Prostate gland (tissue), 2 donors: Measurements from ENCODE around the gene MRPS24. TPM values are rescaled to one million over a fixed set of nuclear protein-coding genes. Genes with fewer than 3 reads are reported as not detected.

ENCODE experiments used
- DNase-seq: peaks from one replicate; pipeline ENCODE4 v3.0.0-alpha.2; 2019; ENCODE audit warnings: low spot score
- H3K27ac ChIP-seq, 2 donors: fragments of 200-600 bp; sonication (generic); 2 replicates each; pipeline ENCODE4 v1.5.1; 2017 to 2019
- H3K27me3 ChIP-seq: fragments of 200-600 bp; sonication (generic); replicated peaks from 2 replicates; pipeline ENCODE4 v1.5.1; 2019; ENCODE audit not compliant: insufficient read depth
- H3K36me3 ChIP-seq, 2 donors: fragments of 200-600 bp; sonication (generic); 1 replicate in 1 of 2; 2 replicates in 1 of 2; pipeline versions ENCODE4 v1.5.1 to v1.8.1; 2017 to 2019
- H3K4me1 ChIP-seq: fragments of 200-600 bp; sonication (generic); replicated peaks from 2 replicates; pipeline ENCODE4 v1.5.1; 2019
- H3K4me3 ChIP-seq, 2 donors: fragments of 200-600 bp; sonication (generic); 2 replicates each; pipeline ENCODE4 v1.5.1; 2017 to 2019
- H3K9me3 ChIP-seq: fragments of 200-600 bp; sonication (generic); 2 replicates; pipeline ENCODE4 v1.5.1; 2017
- CTCF ChIP-seq, 4 experiments: fragments of 200-600 bp in 2 of 4; fragments of 450-650 bp in 2 of 4; sonication (generic) in 2 of 4; IDR thresholded peaks; 1 replicate in 3 of 4; 2 replicates in 1 of 4; pipeline ENCODE4 v1.5.1; 2016 to 2019; ENCODE audit warnings: antibody characterized with exemption in 4 of 4, mild to moderate bottlenecking in 2 of 4, moderate library complexity in 2 of 4
- POLR2A ChIP-seq: fragments of 450-650 bp; IDR thresholded peaks from one replicate; pipeline ENCODE4 v1.6.1; 2016; ENCODE audit warnings: antibody characterized with exemption, mild to moderate bottlenecking
- POLR2AphosphoS5 ChIP-seq: sonication (generic); formaldehyde crosslinking; IDR thresholded peaks from one replicate; pipeline ENCODE4 v1.6.1; 2017; ENCODE audit warnings: antibody characterized with exemption
- WGBS: methylation state at CpG from one replicate; pipeline ENCODE4 v1.1.5; 2018; 5-methylcytosine and 5-hydroxymethylcytosine counted together
- intact Hi-C: fragments of 100-400 bp; cut with DNase I; formaldehyde crosslinking; loops from one replicate; pipeline ENCODE4 v1.14.2; 2022
- total RNA-seq, 2 donors: library from RNA; depleted of rRNA; stranded (reverse); fragments of >200 nt; gene quantifications; one replicate each; pipeline ENCODE4 v1.1.0, GENCODE V29; 2016

MRPS24 gene
- total RNA-seq, 2 donors from 2014 or later = 92.7 to 131 TPM

DNA sequence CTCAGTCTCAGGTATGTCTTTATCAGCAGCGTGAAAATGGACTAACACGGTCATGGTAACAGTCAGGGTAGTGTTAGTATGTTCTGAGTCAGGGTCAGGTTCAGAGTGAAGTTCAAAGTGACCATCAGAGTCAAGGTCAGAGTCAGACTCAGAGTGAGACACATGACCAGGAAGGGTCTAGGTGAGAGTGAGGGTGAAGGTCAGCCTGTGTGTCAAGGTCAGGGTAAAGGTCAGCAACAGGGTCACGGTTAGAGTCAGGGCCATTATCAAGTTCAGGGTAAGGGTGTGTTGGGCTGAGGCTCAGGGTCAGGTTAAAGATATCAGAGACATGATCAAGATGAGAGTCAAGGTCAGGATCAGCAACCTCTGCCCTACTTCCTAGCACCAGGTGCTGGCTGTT, 4.0 kb downstream of the MRPS24 start:
- H3K4me3 ChIP-seq = no peak overlapping the region
- WGBS = 95% methylated on average over 3 of the region's 3 CpGs

GRCh38 chr7:43864126-43864525, 5.2 kb downstream of the MRPS24 start:
- Histone ChIP-seq H3K27ac (no peak overlapping the region), H3K27me3 (no peaks in the 10 kb centered on the region), H3K4me3 (no peak overlapping the region), H3K36me3 (no peaks in the 10 kb centered on the region), H3K9me3 (no peaks in the 10 kb centered on the region), H3K4me1 (no peaks in the 10 kb centered on the region)
- intact Hi-C loops = no loop called here
- no peak for DNase-seq
- 89% methylated on average over 8 of the region's 8 CpGs for WGBS
- TF ChIP-seq CTCF (IDR thresholded peaks at IDR 0.05) (no peak), POLR2A (no peak), POLR2AphosphoS5 (no peak)

More for the DNA sequence above, 4.0 kb downstream of the MRPS24 start:
- no peak for DNase-seq
- TF ChIP-seq POLR2AphosphoS5 = no peak
- no peak for TF ChIP-seq POLR2A
- TF ChIP-seq CTCF (IDR thresholded peaks at IDR 0.05) = no peak
- Histone ChIP-seq H3K4me1 (no peaks in the 10 kb centered on the region), H3K36me3 (no peaks in the 10 kb centered on the region), H3K27ac (no peak overlapping the region), H3K9me3 (no peaks in the 10 kb centered on the region), H3K27me3 (no peaks in the 10 kb centered on the region)
- intact Hi-C loops = no loop called here

- TF ChIP-seq POLR2A (no peak), CTCF (IDR thresholded peaks at IDR 0.05) (no peak), POLR2AphosphoS5 (no peak)
- Histone ChIP-seq H3K36me3 (no peaks in the 10 kb centered on the region), H3K9me3 (no peaks in the 10 kb centered on the region), H3K4me1 (no peaks in the 10 kb centered on the region), H3K27me3 (no peaks in the 10 kb centered on the region), H3K4me3 (no peak overlapping the region), H3K27ac (no peak overlapping the region)
- intact Hi-C loops = no loop called here
- 95% methylated on average over 1 of the region's 1 CpG for WGBS
- no peak for DNase-seq
Measured at GRCh38 chr7:43856996-43857395, 12.3 kb downstream of the MRPS24 start.

DNA sequence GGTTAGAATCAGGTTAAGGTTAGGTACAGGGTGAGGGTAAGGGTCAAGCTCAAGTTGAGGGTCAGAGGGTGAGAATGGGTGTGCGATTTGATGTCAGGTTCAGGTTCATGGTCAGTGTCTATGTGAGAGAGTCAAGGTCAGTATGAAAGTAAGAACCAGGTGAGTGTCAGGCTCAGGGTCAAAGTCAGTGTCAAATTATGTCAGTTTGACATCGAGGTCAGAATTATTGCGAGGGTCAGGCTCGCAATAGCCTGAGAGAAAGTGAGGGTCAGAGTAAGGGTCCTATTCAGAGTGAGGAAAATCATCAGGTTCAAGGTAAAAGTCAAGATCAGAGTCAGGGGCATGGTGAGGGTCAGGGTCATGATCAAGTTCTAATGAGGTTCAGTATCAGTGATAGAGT, 13.0 kb downstream of the MRPS24 start:
- TF ChIP-seq POLR2AphosphoS5 (no peak), POLR2A (no peak), CTCF (IDR thresholded peaks at IDR 0.05) (no peak)
- WGBS = 96% methylated on average over 4 of the region's 4 CpGs
- Histone ChIP-seq H3K36me3 (no peaks in the 10 kb centered on the region), H3K4me1 (no peaks in the 10 kb centered on the region), H3K9me3 (no peaks in the 10 kb centered on the region), H3K4me3 (no peak overlapping the region), H3K27me3 (no peaks in the 10 kb centered on the region), H3K27ac (no peak overlapping the region)
- no peak for DNase-seq
- intact Hi-C loops = no loop called here

- no peak for DNase-seq
- Histone ChIP-seq H3K4me3 (no peak overlapping the region), H3K36me3 (no peaks in the 10 kb centered on the region), H3K9me3 (no peaks in the 10 kb centered on the region), H3K4me1 (no peaks in the 10 kb centered on the region), H3K27me3 (no peaks in the 10 kb centered on the region), H3K27ac (no peak overlapping the region)
- intact Hi-C loops = no loop called here
- no peak for TF ChIP-seq CTCF (IDR thresholded peaks at IDR 0.05)
- TF ChIP-seq POLR2A = no peak
- no peak for TF ChIP-seq POLR2AphosphoS5
Measured at GRCh38 chr7:43855176-43855575, 14.1 kb downstream of the MRPS24 start.
